Body of pancreas (tissue), 4 donors: ENCODE measurements around the gene NFX1. TPM values are rescaled to one million over a fixed set of nuclear protein-coding genes. Genes with fewer than 3 reads are reported as not detected.
"Not testable (repeated sequence)": the region's sequence is repeated elsewhere in the genome, so short reads cannot be mapped to it uniquely, and the experiment has no call there.

Source experiments
- ATAC-seq: fragments of 150-250 bp; one replicate; pipeline ENCODE4 v1.9.1; 2016
- DNase-seq, 4 donors: peaks; one replicate each; pipeline ENCODE4 v3.0.0-alpha.2; 2019
- H3K27ac ChIP-seq, 4 donors: fragments of 200-600 bp; sonication (generic); 1 replicate in 3 of 4; 2 replicates in 1 of 4; pipeline versions ENCODE4 v1.5.1 to v1.6.1; 2016 to 2019; ENCODE audit warnings: mild to moderate bottlenecking in 1 of 4, mixed read lengths in 1 of 4, moderate library complexity in 1 of 4
- H3K27me3 ChIP-seq, 2 donors: fragments of 200-600 bp; sonication (generic); one replicate each; pipeline ENCODE4 v1.6.0; 2016; ENCODE audit warnings: mild to moderate bottlenecking in 1 of 2
- H3K36me3 ChIP-seq, 2 donors: fragments of 200-600 bp; sonication (generic); replicated peaks in 1 of 2; 2 replicates each; pipeline ENCODE4 v1.5.1; 2016; ENCODE audit warnings: low read depth in 2 of 2; ENCODE audit not compliant: insufficient read depth in 1 of 2
- H3K4me1 ChIP-seq: fragments of 200-600 bp; sonication (generic); one replicate; pipeline ENCODE4 v1.6.0; 2016
- H3K4me3 ChIP-seq, 2 donors: fragments of 200-600 bp; sonication (generic); 1 replicate in 1 of 2; 2 replicates in 1 of 2; pipeline ENCODE4 v1.5.1; 2016 to 2019
- H3K9me3 ChIP-seq, 3 donors: fragments of 200-600 bp; sonication (generic); 1 replicate in 2 of 3; 2 replicates in 1 of 3; pipeline ENCODE4 v1.5.1; 2016
- CTCF ChIP-seq, 7 experiments: fragments of 450-650 bp in 4 of 7; fragments of 200-600 bp in 3 of 7; sonication (generic) in 3 of 7; IDR thresholded peaks; one replicate each; pipeline ENCODE4 v1.5.1; 2016 to 2019; ENCODE audit warnings: antibody characterized with exemption in 7 of 7
- POLR2A ChIP-seq, 3 donors: fragments of 450-650 bp; IDR thresholded peaks; one replicate each; pipeline ENCODE4 v1.6.1; 2016; ENCODE audit warnings: antibody characterized with exemption in 3 of 3, mild to moderate bottlenecking in 2 of 3
- WGBS, 2 donors: methylation state at CpG; one replicate each; pipeline ENCODE4 v1.1.5; 2017; 5-methylcytosine and 5-hydroxymethylcytosine counted together
- intact Hi-C: fragments of 100-400 bp; cut with DNase I; formaldehyde crosslinking; loops from one replicate; pipeline ENCODE4 v1.15.1; 2023
- total RNA-seq, 2 donors: library from RNA; depleted of rRNA; stranded (reverse); fragments of >200 nt; gene quantifications; one replicate each; pipeline ENCODE4 v1.1.0, GENCODE V29; 2016

NFX1 gene
- total RNA-seq, 2 donors from 2014 or later, result 22.1 to 26.4 TPM

GRCh38 chr9:33401809-33402208, 111.5 kb downstream of the NFX1 start:
- intact Hi-C loops, result loop anchor here (5.0 kb wide), 1 partner anchor 65 kb away; no protein-coding TSS in a partner anchor
- not testable (repeated sequence) for H3K36me3 ChIP-seq, H3K27ac ChIP-seq, H3K9me3 ChIP-seq, H3K4me1 ChIP-seq, ATAC-seq, H3K27me3 ChIP-seq, DNase-seq, H3K4me3 ChIP-seq
- 59 to 63% methylated on average over 5 to 8 of the region's 10 CpGs for WGBS, 2 donors

DNA sequence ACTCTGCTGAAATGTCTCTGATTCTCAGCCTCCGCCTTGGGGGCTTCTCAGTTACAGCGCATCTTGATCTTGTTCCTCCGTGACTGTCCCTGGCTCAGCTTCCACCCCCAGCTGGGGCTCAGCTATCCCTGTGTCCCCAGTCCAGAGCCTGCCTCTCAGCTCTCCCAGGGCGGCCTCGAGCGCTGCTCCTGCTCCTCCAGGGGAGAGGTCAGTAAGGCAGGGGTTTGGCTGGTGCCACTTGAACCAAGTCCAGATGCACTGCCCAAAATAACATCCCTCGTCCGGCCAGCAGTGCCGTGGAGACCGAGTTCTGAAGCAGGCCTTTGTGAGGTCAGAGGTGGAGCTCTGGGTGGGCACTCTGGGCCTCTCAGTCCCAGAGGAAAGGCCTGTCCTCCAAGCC, 112.1 kb downstream of the NFX1 start, which contains the start of gene AQP7:
Gene AQP7, minus strand, starts transcription at position 198 of the 400 bp plus-strand sequence. CDS start 1,306 bp downstream, outside the sequence.
- WGBS, 2 donors, result 67 to 94% methylated on average over 2 to 10 of the region's 10 CpGs
- not testable (repeated sequence) for H3K36me3 ChIP-seq, H3K27ac ChIP-seq, H3K4me1 ChIP-seq, H3K4me3 ChIP-seq, ATAC-seq, H3K27me3 ChIP-seq, H3K9me3 ChIP-seq, DNase-seq
- intact Hi-C loops, result loop anchor here (5.0 kb wide), 1 partner anchor 65 kb away; no protein-coding TSS in a partner anchor

DNA sequence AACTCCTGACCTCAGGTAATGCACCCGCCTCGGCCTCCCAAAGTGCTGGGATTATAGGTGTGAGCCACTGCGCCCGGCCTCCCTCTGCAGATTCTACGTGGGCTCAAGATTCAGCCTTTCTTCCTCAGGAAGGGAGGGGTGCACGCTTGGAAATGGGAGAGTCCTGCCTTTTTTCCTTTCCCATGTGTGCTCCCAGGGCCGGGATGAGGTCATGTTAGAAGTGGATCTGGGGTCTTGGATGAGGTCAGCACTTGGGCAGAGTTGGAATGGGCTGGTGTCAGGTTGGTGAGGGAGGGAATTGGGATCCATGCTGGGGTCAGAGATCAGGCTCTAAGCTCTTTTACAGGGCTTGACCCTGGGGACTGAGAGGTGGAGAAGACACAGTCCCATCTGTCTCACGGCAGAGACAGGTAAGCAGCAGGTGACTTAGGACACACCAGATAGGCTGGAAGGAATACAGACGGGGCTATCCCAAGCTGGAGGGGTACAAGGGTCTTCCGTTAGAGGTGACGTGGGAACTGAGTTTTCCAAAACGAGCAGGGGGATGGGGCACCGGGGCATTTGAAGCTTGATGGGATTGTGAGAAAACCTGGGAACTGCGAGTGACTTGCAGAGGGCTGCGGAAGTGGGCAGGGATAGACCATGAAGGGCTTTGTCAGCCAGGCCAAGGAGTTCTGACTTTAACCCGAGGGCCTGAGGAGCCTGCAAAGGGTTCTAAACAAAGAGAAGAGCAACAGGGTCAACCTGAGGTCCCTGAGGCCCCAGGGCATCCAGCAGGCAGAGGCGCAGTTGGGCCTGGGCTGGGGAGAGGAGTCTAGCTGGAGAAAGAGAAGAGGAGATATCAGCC, 113.8 kb downstream of the NFX1 start:
- WGBS, 2 donors, result 66 to 67% methylated on average over 17 of the region's 17 CpGs
- DNase-seq (no peak), ATAC-seq (no peak)
- Histone ChIP-seq H3K27me3 (no peaks in the 10 kb centered on the region), H3K4me3 (no peak overlapping the region), H3K4me1 (peaks cover 6% of the 10 kb centered on the region), H3K36me3 (no peaks in the 10 kb centered on the region), H3K27ac (no peak overlapping the region), H3K9me3 (no peaks in the 10 kb centered on the region)
- intact Hi-C loops, result loop anchor here (5.0 kb wide), 1 partner anchor 63 kb away; no protein-coding TSS in a partner anchor
- TF ChIP-seq CTCF (IDR thresholded peaks at IDR 0.05) (no peak), POLR2A (IDR thresholded peaks at IDR 0.05) (no peak)

DNA sequence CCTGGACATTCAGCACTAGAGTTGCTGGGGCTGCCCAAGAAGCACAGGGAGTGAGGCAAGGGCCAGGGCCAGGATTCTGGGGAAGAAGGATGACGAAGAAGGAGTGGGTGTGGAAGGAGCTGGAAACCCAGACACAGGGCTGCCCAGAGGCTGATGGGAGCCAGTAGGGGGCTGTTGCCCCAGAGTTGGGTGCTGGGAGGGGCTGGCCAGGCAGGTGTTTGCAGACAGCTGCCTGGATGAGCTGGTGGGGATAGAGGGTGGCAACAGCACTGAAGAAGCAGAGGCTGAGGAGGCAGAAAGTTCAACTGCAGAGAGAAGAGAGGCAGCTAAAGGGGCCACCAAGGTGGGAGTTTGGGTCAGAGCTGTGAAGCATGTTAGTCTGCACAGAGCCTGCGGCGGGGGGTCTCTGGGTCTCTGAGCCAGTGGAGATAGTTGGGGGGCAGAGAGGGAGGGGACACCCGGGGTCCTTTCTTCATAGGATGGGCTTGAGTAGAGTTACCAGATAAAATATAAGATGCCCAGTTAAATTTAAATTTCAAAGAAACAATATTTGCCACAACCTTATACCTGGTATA, 114.6 kb downstream of the NFX1 start:
- H3K27me3 ChIP-seq, result no peaks in the 10 kb centered on the region
- no peak for DNase-seq
- no peak overlapping the region for H3K27ac ChIP-seq
- H3K9me3 ChIP-seq, result no peaks in the 10 kb centered on the region
- 77 to 78% methylated on average over 4 of the region's 4 CpGs for WGBS, 2 donors
- peaks cover 6% of the 10 kb centered on the region for H3K4me1 ChIP-seq
- no peaks in the 10 kb centered on the region for H3K36me3 ChIP-seq
- TF ChIP-seq CTCF (IDR thresholded peaks at IDR 0.05) (no peak), POLR2A (IDR thresholded peaks at IDR 0.05) (no peak)
- intact Hi-C loops, result loop anchor here (5.0 kb wide), 1 partner anchor 62 kb away; no protein-coding TSS in a partner anchor
- no peak for ATAC-seq
- no peak overlapping the region for H3K4me3 ChIP-seq

DNA sequence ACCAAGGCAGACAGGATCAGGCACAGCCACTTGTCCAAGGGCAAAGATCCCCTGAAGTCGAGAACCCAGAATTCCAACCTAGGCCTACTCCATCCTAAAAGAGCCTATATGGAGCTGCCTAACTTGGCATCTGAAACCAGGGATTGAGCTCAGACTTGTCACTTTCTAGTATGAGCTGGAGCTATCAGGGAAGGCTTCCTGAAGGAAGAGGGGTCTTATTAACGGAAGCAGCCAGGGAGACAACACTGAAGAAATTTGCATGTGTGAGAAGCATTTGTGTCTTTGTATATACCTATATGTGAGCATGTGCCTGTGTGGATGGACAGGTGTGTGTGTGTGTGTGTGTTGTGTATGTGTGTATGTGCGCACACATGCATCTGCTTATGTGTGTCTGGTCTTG, 116.7 kb downstream of the NFX1 start:
- Histone ChIP-seq H3K4me3 (no peak overlapping the region), H3K36me3 (no peaks in the 10 kb centered on the region), H3K4me1 (peaks cover 6% of the 10 kb centered on the region), H3K9me3 (no peaks in the 10 kb centered on the region), H3K27me3 (no peaks in the 10 kb centered on the region), H3K27ac (no peak overlapping the region)
- no peak for DNase-seq
- WGBS, 2 donors, result 92 to 95% methylated on average over 3 of the region's 3 CpGs
- no peak for TF ChIP-seq CTCF (IDR thresholded peaks at IDR 0.05)
- no peak for TF ChIP-seq POLR2A (IDR thresholded peaks at IDR 0.05)
- intact Hi-C loops, result no loop called here
- ATAC-seq, result no peak
